HG02885 (cell line): ENCODE results near the gene CHI3L1.

ENCODE experiments used
- ATAC-seq: cut with Tn5 transposase; IDR thresholded peaks from one replicate; pipeline ENCODE4 v1.9.1; 2021; ENCODE audit warnings: mild to moderate bottlenecking; ENCODE audit not compliant: unreplicated experiment, poor library complexity

The CHI3L1 gene

DNA sequence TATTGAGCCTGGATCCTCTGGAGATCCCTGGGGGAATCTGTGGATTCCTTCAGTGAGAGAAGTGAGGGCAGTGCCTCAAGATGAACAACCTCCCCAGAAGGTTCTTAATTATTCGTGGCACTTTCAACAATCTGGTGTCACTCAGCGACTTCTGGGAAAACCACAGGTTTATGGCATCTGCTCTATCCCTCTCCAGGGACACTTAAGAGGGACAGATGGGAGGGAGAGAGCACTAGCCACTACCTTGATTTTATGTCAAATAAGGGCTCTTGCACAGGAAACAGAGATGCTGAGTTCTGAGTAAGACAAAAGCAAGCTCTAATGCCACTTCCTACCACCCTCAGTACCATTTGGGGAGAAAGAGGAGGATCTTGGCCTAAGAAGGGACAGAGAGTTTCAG lies 21.2 kb upstream of the CHI3L1 start:
- no peak for ATAC-seq

DNA sequence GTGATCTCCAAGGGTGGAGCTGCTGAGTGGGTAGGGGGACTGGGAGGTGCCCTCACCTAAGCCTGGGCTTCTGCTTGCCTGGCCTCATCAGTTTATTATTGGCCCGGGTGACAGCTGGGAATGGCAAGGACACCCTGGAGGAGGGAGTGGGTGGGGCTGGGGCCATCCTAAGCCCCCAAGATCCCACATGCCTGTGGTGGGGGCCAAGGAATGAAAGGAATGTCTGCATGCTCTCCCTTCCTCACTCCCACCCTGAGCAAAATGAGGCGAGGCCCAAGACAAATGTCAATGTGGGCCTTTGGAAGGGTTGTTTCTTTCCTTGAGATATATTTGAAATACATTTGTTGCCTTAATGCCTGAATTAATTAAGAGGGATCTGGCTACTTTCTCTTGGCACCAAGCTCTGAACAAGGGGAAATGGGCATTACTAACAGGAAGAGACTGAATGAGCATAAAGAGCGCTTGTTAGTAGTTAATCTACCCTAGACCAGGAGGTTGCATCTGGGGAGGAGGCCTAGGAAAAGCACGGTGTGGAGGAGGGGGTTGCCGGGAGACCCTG lies 19.7 kb upstream of the CHI3L1 start:
- no peak for ATAC-seq

DNA sequence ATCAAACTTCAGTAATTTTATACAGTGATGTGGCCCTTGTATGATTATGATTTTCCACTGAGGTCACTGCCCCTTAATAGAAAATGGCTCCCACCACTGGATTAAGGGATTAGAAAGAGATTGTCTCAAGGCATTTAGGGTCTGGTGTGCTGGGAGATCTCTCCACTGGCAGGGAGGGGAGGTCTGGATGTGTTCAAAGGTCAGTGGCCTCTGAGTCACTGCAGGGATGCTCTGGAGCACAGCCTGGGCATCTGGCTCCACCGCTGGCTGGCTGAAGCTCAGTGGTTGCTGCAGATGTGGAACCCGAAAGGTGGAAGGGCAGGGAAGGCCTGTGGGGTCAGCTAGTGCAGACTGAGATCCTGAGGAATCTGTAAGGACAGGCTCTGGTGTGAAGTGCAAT lies 18.3 kb upstream of the CHI3L1 start:
- ATAC-seq: no peak

DNA sequence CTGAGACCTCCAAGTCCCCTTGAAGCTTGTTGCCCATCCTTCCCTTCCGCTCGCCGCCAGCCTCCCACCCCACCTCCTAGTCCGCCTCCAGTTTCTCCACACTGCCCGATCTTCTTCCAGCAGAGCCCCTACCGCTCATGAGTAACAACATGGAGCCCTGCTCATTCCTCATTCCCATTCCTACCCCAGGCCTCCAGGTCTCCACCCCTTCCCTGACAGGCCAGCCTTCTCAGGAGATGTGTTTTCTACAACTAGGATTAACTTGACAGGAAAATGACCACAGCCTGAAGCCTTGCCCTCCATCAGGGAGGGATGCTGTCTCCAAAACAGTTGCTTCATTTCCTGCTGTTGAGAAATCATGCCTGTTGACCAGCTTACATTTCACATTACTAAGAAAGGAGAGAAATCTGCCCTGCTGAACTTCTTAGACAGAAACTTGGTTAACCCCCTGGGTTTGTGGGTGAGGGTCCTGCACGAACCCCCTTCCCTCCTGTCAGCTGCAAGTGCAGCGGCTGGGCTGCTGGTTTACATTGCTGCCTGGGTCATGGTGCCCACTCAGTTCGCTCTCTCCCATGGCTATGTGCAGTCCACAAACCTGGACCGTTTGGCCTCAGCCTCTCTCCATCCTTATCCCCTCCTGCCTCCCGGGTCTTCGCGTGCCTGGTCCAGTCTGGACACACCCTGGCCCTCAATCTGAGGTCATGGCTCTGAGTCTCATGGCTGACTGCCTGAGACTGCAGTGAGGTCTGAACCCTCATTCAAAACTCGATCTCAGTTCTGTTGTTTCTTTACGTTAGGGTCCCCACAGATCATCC lies 16.1 kb upstream of the CHI3L1 start:
- ATAC-seq: no peak

DNA sequence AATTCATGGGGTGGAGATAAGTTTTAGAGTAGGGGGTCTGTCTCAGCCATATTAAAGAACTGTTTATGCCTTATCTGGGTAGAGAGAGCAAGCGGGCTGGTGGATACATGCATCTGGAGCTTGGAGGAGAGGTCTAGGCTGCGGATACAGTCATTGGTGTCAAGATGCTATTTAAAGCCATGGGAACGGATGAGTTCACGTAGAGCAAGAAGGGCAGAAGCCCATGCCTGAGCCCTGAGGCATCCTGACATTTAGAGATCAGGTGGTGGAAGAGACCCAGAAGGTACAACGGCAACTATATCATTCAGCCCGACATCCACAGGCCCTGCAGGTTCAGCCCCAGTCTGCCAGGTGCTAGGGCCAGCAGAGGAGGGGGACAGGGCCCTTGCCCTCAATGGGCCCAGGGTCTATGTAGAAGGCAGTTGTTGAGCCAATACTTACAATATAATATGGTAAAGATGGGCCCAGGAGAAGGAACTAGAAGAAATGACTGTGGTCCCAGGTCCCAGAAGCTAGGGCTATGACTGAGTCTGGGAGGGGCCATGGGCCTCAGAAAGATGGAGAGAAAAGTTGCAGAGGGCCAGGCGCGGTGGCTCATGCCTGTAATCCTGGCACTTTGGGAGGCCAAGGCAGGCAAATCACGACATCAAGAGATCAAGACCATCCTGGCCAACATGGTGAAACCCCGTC lies 15.2 kb upstream of the CHI3L1 start:
- no peak for ATAC-seq

DNA sequence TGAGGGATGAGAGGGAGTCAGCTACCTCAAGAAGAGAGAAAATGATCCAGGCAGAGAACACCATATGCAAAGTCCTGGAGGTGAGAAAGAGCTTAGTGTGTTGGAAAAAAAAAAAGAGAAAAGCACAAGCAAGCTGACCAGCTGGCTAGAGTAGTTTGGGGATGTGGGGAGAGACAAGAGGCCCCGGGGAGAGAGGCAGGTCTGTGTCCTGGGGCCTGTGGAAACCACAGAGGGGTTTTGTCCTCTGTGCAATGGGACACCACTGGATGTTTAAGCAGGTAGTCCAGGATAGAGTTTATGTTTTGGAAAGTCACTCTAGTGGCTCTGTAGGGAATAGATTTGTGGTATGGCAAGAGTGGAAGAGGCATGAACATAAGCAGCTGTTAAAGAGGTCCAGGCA lies 14.4 kb upstream of the CHI3L1 start:
- no peak for ATAC-seq

DNA sequence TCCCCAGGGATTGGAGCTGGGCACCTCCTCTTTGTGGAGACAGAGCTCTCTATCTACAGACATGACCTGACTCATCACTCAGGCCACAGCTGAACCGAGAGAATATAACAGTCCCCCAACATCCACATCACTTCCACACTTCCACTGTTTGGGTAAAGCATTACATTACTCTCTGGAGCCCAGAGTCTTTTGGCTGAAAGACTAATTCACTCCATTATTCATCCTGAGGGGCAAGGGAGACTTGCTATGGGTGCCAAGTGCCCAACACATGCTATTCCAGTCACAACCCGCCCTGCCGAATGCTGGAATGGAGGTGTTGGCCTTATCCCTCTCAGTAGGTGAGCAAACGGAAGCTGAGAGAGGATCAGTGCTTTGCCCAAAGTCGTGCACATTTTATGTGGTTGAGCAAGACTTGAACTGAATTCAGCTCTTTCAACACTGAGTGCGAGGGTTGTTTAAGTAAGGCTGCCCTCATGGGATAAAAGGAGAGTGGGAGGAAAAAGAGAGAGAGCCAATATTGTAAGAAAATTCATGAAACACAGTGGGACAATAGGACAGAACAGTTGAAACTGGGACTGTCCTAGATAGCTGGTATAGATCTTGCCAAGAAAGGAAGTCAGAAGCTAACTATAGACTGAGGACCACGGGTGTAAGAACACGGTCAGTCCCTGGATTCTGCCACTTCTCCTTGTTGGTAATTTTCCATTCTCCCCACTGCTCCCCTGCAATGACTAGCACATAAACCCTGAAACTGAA lies 13.5 kb upstream of the CHI3L1 start:
- no peak for ATAC-seq

DNA sequence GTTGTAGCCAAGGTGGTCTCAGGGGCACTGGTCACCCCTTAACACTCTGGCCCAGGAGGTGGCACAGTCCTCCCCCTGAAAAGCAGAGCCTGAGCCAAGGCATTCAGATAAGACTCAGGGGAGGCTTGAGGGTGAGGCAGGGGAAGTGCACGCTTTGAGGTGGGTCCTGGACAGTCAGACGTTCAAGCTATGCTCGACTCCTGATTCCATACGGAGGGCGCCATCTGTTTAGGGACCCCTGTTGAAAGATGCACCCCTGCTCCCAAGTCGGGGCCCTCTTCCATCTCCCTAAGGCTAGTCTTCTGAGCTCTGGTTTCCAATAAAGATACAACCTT lies 12.9 kb upstream of the CHI3L1 start:
- no peak for ATAC-seq

DNA sequence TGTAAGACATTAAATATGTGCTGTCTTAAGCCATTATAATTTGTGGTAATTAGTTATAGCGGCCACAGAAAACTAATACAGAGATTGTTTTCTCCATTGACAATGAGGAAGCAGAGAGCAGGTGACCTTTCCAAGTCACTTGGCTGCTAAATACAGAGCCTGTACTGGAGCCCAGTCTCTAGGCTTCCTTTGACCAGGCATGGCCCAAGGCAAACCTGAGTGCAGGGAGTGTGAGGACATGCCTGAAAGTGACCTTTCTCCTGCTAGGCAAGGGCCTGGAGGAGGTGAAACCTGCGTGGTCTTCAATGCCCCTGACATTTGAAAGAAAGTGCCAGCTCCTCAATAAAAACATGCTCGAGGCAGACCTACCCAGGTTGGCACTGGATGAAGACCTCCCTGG lies 12.5 kb upstream of the CHI3L1 start:
- no peak for ATAC-seq

DNA sequence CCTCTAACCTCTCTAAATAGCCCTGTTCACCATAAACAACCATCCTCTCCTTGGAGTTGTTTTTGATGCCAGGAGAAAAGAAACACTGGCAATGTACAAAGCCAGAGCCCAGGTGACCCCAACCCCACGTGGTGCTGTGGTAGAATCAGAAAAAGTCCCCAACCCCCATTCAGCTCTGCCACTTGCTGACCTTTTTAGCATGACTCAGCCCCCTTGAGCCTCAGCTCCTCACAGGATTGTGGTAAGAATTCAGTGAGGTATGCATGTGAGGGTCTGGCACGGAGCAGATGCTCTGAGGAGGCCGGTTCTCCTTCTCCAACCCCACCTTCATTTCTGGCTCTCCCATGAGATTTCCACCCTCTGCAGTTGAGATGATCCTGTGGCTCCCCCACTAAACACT lies 11.1 kb upstream of the CHI3L1 start:
- no peak for ATAC-seq

DNA sequence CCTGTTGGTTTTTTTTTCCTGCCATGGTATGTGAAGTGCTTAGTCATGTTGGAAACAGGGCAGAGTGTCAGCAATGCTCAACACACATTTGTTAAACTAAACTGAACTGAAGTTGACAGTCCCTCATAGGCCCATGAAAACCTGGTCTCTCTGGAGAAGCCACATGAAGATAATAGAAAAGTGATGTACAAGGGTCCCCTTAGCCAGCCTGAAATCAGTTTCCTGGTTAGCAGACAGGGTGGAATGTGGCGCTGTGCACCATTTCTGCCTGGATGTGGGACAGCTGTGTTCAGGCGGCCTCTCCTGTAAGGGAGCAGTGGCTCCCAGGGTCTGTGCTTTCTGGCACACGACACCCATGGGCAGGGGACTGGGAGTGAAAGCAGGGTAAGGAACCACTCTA lies 9.9 kb upstream of the CHI3L1 start:
- ATAC-seq: no peak

DNA sequence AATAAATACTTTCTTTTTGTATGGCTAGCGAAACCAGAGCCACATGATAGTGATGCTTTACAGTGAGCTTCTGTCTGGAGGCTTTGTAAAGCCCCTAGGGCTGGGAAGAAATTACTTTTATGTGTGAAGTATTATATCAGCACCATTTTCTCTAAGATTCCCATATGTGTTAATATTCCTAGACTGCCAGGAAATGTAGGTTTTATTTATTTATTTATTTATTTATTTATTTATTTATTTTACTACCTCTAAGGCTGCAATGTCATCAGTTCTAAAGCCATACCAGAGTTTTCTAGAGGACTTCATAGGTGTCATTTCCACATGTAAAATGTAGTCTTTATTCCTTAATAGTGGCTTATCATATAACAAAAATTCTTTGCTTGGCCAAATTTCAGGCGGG lies 4.4 kb upstream of the CHI3L1 start:
- no peak for ATAC-seq

DNA sequence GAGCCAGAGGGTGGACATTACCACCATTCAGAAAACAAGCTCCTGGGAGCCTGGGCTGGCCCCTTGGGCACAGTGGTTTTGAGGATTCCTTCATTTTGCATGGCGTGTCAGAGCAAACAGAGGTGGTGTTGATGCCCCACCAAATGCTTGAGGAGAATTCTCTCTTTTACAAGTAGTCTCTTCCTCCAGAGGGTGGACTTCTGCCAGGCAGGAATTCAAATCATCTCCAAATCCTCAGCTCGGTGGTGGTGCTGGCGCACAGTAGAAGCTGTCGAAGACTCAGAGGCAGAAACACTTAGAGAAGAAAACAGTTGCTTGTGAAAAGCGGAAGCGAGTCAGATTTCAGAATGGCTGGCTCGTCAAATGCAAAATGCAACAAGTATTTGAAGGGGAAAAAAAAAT lies 3.4 kb upstream of the CHI3L1 start:
- no peak for ATAC-seq

DNA sequence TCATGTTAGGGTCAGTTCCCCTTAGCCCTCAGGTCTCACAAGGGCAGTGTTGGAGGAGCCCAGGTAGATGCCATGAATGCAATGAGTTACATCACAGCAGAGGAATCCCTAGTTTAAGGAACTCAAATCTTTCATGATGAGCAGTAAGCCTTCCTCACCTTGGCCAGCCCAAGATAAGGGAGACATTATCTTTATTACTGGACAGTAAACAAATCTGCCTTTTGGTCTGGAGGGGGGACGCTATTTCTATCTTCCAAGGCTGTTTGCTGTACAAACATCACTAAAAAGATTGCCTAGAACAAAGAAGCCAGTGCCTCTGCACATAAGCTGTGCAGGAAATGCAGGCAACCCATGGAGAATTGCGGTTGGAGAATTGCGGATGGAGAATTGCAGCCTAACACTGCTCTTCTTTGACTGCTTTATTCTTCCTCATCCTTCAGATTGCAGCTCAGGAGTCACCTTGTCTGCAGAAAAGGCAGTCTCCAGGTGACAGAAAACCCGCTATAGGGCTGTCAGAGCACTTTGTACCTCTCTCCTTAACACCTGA lies 2.3 kb upstream of the CHI3L1 start:
- ATAC-seq: no peak

DNA sequence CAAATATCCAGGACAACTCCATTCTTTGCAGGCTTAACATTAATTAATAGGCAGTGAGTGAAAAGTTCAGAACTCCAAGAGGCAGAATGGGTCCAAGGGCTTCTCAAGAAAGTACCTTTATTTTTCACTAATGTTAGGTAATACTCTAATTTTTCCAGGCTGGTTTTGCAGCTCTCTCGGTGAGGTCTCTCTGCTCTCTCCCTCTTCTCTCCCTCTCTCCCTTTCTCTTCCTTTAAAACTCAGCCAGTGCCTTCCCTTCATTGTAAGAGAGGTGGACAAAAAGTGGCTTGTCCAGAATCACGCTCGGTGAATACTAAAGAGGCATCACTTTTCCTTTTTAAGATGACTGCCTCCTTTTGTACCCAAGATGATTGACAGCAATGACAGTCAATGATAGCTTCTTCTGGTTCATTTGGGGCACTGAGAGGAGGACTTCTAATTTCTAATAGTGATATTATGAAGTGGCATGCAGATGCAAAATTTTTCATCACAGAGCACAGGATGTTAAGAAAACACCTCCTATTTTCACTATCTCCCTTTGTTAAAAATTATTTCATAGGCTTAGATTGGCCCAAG lies 1.3 kb upstream of the CHI3L1 start:
- no peak for ATAC-seq

DNA sequence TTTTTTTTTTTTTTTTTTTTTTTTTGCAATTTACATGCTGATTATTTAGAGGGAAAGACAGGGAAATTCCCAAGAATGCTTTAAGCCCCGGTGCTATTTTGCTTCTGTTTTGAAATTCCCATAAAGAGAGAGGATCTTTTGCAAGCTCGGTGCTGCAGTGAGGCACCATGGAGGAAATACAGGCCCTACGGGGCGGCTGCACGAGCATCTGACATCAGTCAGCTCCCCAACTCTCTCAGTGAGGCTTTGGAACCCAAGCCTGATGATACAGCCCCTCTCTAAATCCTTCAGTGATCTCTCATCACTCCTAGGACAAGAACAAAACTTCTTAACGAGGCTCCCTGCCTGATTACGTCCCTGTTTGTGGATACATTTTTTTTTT lies 791 bp upstream of the CHI3L1 start:
- ATAC-seq: no peak

DNA sequence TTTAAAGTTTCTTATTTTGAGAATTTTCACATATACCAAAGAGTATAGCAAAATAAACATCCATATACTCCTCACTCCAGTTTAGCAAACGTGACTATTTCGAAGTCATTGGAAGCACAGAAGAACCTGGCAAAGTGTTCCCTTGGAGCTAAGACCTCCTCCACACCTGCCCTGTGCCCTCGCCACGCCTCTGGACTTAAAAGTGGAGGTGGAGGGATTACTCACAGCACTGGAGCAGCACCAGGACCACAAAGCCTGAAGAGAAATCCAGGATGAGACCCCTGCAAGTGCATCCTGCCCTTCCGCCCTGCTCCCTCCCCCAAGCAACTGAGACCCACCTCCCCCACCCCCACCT lies 436 bp downstream of the CHI3L1 start:
- ATAC-seq: no peak

DNA sequence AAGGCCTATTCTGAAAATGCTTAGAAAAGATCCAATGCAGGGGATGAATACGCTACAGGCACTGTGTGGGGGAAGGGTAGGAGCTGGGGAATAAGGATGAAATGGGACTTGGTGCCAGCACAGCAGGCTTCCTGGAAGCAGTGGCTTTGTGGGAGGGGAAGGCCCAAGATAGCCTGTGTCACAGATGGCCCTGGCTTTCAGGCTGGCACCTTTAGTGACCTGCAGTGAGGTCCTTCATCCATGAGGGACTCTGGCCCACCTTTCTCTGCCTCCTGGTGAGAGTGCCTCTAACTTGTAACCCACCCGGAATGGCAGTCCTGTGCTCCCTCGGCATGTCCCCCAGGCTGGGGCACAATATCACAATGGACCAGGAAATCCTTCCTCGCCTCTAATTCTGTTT lies 919 bp downstream of the CHI3L1 start:
- no peak for ATAC-seq

DNA sequence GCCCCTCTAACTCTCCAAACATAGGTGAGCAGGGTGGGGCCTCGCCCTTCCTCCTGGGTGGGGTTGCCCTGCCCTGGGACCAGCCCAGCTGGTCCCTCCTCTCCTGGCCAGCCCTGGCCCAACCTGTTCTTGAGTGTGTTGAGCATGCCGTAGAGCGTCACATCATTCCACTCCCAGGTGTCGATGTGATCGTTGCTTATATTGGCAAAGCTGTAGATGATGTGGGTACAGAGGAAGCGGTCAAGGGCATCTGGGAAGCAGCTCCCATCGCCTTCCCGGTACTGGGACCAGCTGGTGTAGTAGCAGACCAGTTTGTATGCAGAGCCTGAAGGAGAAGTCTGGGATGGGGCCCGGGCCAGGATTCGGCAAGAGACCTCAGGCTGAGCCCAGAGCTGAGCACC lies 1.4 kb downstream of the CHI3L1 start:
- no peak for ATAC-seq

DNA sequence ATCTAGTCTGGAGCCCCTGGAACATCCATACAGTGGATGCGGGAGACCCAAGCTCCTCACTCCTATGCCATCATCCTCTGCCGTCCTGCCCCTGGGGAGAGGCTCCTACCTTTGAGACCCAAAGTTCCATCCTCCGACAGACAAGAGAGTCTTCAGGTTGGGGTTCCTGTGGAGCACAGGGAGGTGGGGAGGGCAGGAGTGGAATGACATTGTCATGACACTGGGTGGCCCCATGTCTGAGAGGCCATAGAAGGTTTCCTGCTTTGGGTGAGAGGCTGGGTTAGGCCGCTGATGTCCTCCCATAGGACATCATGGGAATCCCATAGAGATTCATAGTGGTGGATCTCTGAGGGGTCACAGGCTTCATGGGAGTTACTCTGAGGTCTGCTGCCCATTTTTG lies 2.0 kb downstream of the CHI3L1 start:
- no peak for ATAC-seq

DNA sequence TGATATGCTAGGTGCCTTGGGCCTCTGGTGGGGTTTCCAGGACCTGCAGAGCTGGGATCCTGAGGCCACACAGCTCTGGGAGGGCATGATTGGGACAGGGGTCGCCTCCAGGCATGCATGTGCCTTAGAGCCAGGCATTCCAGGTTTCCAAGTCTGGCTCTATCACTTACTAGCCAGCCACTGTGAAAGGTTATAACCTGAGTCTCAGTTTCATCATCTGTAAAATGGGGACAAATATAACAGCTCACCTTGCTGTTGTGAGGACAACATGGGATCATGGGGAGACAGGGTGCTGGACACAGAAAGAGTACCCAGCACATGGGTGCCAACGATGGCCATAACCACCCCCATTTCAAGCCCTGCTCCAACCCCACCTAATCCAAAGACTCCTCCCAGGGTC lies 2.7 kb downstream of the CHI3L1 start:
- no peak for ATAC-seq
